ENCODE data around the gene LRBA. TPM values are rescaled to one million over a fixed set of nuclear protein-coding genes. Genes with fewer than 3 reads are reported as not detected.

LRBA gene
- total RNA-seq, 1 experiment from 2014 or later: 55.3 TPM

GRCh38 chr4:150582146-150582872 lies 432.8 kb downstream of the LRBA start, which contains the start of gene MAB21L2:
MAB21L2 (plus strand) TSS chr4:150582151; CDS start chr4:150583030, 879 bp downstream.
- Histone ChIP-seq H3K9me3 (ENCODE audit: control insufficient read depth, low read depth, low read length) (no peaks in the 10 kb centered on the region), H2BK120ac (ENCODE audit: low read depth, low read length, poor library complexity, severe bottlenecking) (no peak within 1 kb of the TSS), H3K4me2 (ENCODE audit: insufficient read depth, insufficient read length, low read length) (peak within 1 kb of the TSS; percentile 98), H3K9ac (ENCODE audit: extremely low read depth, insufficient read length, low read length) (no peak within 1 kb of the TSS), H4K20me1 (ENCODE audit: control insufficient read depth, insufficient read depth, insufficient read length) (peaks cover 4% of the 10 kb centered on the region), H2BK20ac (ENCODE audit: low read depth, low read length, poor library complexity, severe bottlenecking) (no peak within 1 kb of the TSS), H2BK15ac (ENCODE audit: low read depth, low read length) (no peak within 1 kb of the TSS), H2AFZ (ENCODE audit: low read length) (no peak within 1 kb of the TSS), H4K91ac (ENCODE audit: insufficient read length, low read depth, low read length) (no peak within 1 kb of the TSS), H3K79me1 (ENCODE audit: insufficient read depth, low read depth, low read length, poor library complexity, severe bottlenecking) (no peaks in the 10 kb centered on the region), H3T11ph (ENCODE audit: low read length) (no peak within 1 kb of the TSS), H2BK12ac (ENCODE audit: insufficient read length, low read depth, low read length) (no peak within 1 kb of the TSS), H3K14ac (ENCODE audit: insufficient read depth, low read length) (no peak within 1 kb of the TSS), H2AK5ac (ENCODE audit: insufficient read length, low read length) (no peak within 1 kb of the TSS), H3K27ac (ENCODE audit: insufficient read length, low read depth, low read length) (no peak within 1 kb of the TSS), H3K4ac (ENCODE audit: low read depth, low read length) (no peak within 1 kb of the TSS), H3K56ac (ENCODE audit: insufficient read length, low read depth, low read length) (no peak within 1 kb of the TSS), H3K23ac (ENCODE audit: insufficient read length, low read depth, low read length) (no peak within 1 kb of the TSS), H3K4me1 (ENCODE audit: insufficient read depth, low read length) (0 out of 2 replicates have a peak, but pooled peaks cover 2% of the 10 kb centered on the region), H4K8ac (replicated peaks; ENCODE audit: insufficient read length, low read depth, low read length) (no peak within 1 kb of the TSS), H3K27me3 (ENCODE audit: insufficient read depth, low read length) (peaks cover 30% of the 10 kb centered on the region; the same call in 1 of the 2 replicates), H3K23me2 (ENCODE audit: insufficient read length, low read depth, low read length, poor library complexity, severe bottlenecking) (peaks cover 35% of the 10 kb centered on the region), H2BK5ac (ENCODE audit: insufficient read length, low read length) (no peak within 1 kb of the TSS), H3K18ac (ENCODE audit: insufficient read length, low read depth, low read length) (no peak within 1 kb of the TSS), H3K79me2 (ENCODE audit: insufficient read depth, low read length) (no peaks in the 10 kb centered on the region), H4K5ac (ENCODE audit: insufficient read length, low read depth, low read length) (no peak within 1 kb of the TSS)
- Mint-ChIP-seq H3K27ac (no peak within 1 kb of the TSS), H3K36me3 (ENCODE audit: insufficient read depth in 1 of 3, low read depth in 3 of 3) (no peaks in the 10 kb centered on the region; a peak in 1 of 7 replicates), H3K27me3 (ENCODE audit: low read depth) (peaks cover 81% of the 10 kb centered on the region), H3K9me3 (peaks cover 0 to 3% of the 10 kb centered on the region in 2 experiments; a peak in 1 of 5 replicates), H3K4me3 (peak within 1 kb of the TSS; percentile 76 to 90), H3K4me1 (peaks cover 48 to 67% of the 10 kb centered on the region in 2 experiments)
- peak; percentile 31 for DNase-seq
- WGBS (ENCODE audit: extremely low coverage, insufficient read length, low lambda C conversion rate): no CpG with 5 or more reads among the region's 27 CpGs
- no peak for TF ChIP-seq CTCF (conservative IDR thresholded peaks at IDR 0.05)
